Astrocyte (in vitro differentiated cells and primary cell): ENCODE data around the gene MIP. TPM values are rescaled to one million over a fixed set of nuclear protein-coding genes. Genes with fewer than 3 reads are reported as not detected.
"Not testable (repeated sequence)": the region's sequence is repeated elsewhere in the genome, so short reads cannot be mapped to it uniquely, and the experiment has no call there.

Experiments
- DNase-seq: peaks from one replicate; pipeline ENCODE4 v3.0.0-alpha.2; 2010; ENCODE audit warnings: low read depth
- FAIRE-seq: peaks from 2 replicates; lab custom pipeline; 2011; peaks lifted over from hg19 to GRCh38; lab: Jason Lieb, UNC
- H2AFZ ChIP-seq: 2 replicates; pipeline ENCODE4 v1.6.0; 2012; ENCODE audit warnings: low read depth, low read length, inconsistent platforms
- H3K27ac ChIP-seq: 2 replicates; pipeline ENCODE4 v1.5.1; 2011; ENCODE audit warnings: low read depth, low read length, inconsistent platforms
- H3K27me3 ChIP-seq: 2 replicates; pipeline ENCODE4 v1.6.0; 2011; ENCODE audit warnings: low read length, inconsistent platforms; ENCODE audit not compliant: insufficient read depth
- H3K36me3 ChIP-seq: 2 replicates; pipeline ENCODE4 v1.5.1; 2011; ENCODE audit warnings: low read length, inconsistent platforms; ENCODE audit not compliant: insufficient read depth
- H3K4me1 ChIP-seq: 2 replicates; pipeline ENCODE4 v1.5.1; 2011; ENCODE audit warnings: low read length, inconsistent platforms; ENCODE audit not compliant: insufficient read depth
- H3K4me2 ChIP-seq: 2 replicates; pipeline ENCODE4 v1.6.0; 2012; ENCODE audit warnings: low read length, inconsistent platforms
- H3K4me3 ChIP-seq: 2 replicates; pipeline ENCODE4 v1.5.1; 2011; ENCODE audit warnings: low read depth, mild to moderate bottlenecking, low read length, inconsistent platforms; ENCODE audit not compliant: insufficient read depth
- H3K79me2 ChIP-seq: 2 replicates; pipeline ENCODE4 v1.6.0; 2012; ENCODE audit warnings: mild to moderate bottlenecking, low read length, inconsistent platforms; ENCODE audit not compliant: insufficient read depth
- H3K9ac ChIP-seq: 2 replicates; pipeline ENCODE4 v1.6.0; 2012; ENCODE audit warnings: mild to moderate bottlenecking, low read length, inconsistent platforms
- H3K9me3 ChIP-seq: 2 replicates; pipeline ENCODE4 v1.5.1; 2012; ENCODE audit warnings: low read depth, mild to moderate bottlenecking, low read length, inconsistent platforms; ENCODE audit not compliant: insufficient read depth
- H4K20me1 ChIP-seq: 2 replicates; pipeline ENCODE4 v1.6.0; 2012; ENCODE audit warnings: low read length, inconsistent platforms; ENCODE audit not compliant: insufficient read depth
- H3K27ac Mint-ChIP-seq: one replicate; pipeline ENCODE4 v1.8.0; 2021; ENCODE audit warnings: mild to moderate bottlenecking, mixed read lengths; ENCODE audit not compliant: unreplicated experiment
- H3K27me3 Mint-ChIP-seq: one replicate; pipeline ENCODE4 v1.8.0; 2021; ENCODE audit warnings: low read depth, mixed read lengths; ENCODE audit not compliant: unreplicated experiment
- H3K36me3 Mint-ChIP-seq: one replicate; pipeline ENCODE4 v1.8.0; 2021; ENCODE audit warnings: low read depth, mixed read lengths; ENCODE audit not compliant: unreplicated experiment
- H3K4me1 Mint-ChIP-seq: one replicate; pipeline ENCODE4 v1.8.0; 2021; ENCODE audit warnings: low read depth, mixed read lengths; ENCODE audit not compliant: unreplicated experiment
- H3K4me3 Mint-ChIP-seq: one replicate; pipeline ENCODE4 v1.8.0; 2021; ENCODE audit warnings: mild to moderate bottlenecking, moderate library complexity, mixed read lengths; ENCODE audit not compliant: unreplicated experiment
- H3K9me3 Mint-ChIP-seq: one replicate; pipeline ENCODE4 v1.8.0; 2021; ENCODE audit warnings: mild to moderate bottlenecking, mixed read lengths; ENCODE audit not compliant: unreplicated experiment
- EZH2 ChIP-seq: IDR thresholded peaks from 2 replicates; pipeline ENCODE4 v1.6.1; 2012; ENCODE audit warnings: mild to moderate bottlenecking, low read length, inconsistent platforms; ENCODE audit not compliant: insufficient read depth
- total RNA-seq: library from RNA; stranded (reverse); gene quantifications from 2 replicates; pipeline ENCODE4 v1.2.1, GENCODE V29; 2021
- TF ChIP-seq, protein P1 (sequence below): IDR thresholded peaks from 2 replicates; pipeline ENCODE4 v1.5.1; 2011; ENCODE audit warnings: low read depth, mild to moderate bottlenecking, inconsistent platforms, low read length, moderate library complexity; ENCODE audit not compliant: insufficient read depth

The MIP gene
- total RNA-seq, 1 donor from 2014 or later: not detected

DNA sequence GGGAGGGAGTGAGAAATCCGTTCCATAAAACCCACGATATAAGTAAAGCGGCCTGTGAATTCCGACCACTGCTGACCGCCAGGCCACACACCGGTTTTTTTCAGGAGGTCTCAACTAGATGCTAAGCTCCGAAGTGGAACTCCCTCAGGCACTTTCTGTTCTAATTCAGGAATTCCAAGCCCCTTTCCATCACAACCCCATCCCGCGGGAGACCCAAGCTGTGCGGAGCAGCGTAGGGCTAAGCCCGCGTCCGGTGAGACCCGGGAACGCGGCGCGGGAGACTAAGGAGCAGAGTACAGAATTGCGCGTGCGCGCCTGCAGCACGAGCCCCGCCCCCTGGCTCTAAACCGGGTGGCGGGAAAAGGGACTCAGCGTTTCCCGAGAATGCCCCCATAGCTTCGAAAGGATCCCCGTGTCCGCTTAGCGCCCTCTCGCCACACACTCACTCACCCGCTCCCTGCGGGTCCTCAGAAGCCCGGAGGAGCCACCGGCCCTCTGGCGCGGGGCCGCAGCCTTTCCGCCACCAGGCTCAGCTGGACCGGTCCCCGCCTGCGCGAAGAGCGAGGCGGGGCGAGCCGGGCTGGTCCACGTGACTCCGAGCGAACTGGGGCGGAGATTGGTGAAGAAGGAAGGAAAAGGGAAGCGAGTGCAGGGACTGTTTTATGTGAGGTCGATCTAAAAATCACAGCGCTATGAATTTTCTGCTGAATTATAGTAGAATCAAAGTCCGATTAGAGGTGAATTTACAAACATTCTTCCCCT is 5.4 kb downstream of the MIP start, which contains the start of gene TIMELESS:
TIMELESS (minus strand) TSS at position 567 of the 762 bp plus-strand sequence. CDS start 15,256 bp downstream, outside the sequence.
- Histone ChIP-seq H2AFZ (peak within 1 kb of the TSS; percentile 91), H3K4me1 (peaks cover 4% of the 10 kb centered on the region), H3K36me3 (no peaks in the 10 kb centered on the region), H3K4me3 (peak within 1 kb of the TSS; percentile 84), H3K27me3 (no peaks in the 10 kb centered on the region), H3K4me2 (peak within 1 kb of the TSS; percentile 89), H3K9me3 (no peaks in the 10 kb centered on the region), H4K20me1 (no peaks in the 10 kb centered on the region), H3K79me2 (peaks cover 8% of the 10 kb centered on the region), H3K27ac (peak within 1 kb of the TSS; percentile 83), H3K9ac (peak within 1 kb of the TSS; percentile 89)
- Mint-ChIP-seq H3K4me3 (peak within 1 kb of the TSS; percentile 93), H3K9me3 (peaks cover 3% of the 10 kb centered on the region), H3K4me1 (peaks cover 4% of the 10 kb centered on the region), H3K27me3 (peaks cover 14% of the 10 kb centered on the region), H3K27ac (peak within 1 kb of the TSS; percentile 89), H3K36me3 (peaks cover 6% of the 10 kb centered on the region)
- FAIRE-seq (no peak), DNase-seq (peak; percentile 71)
- TF ChIP-seq, protein P1, sequence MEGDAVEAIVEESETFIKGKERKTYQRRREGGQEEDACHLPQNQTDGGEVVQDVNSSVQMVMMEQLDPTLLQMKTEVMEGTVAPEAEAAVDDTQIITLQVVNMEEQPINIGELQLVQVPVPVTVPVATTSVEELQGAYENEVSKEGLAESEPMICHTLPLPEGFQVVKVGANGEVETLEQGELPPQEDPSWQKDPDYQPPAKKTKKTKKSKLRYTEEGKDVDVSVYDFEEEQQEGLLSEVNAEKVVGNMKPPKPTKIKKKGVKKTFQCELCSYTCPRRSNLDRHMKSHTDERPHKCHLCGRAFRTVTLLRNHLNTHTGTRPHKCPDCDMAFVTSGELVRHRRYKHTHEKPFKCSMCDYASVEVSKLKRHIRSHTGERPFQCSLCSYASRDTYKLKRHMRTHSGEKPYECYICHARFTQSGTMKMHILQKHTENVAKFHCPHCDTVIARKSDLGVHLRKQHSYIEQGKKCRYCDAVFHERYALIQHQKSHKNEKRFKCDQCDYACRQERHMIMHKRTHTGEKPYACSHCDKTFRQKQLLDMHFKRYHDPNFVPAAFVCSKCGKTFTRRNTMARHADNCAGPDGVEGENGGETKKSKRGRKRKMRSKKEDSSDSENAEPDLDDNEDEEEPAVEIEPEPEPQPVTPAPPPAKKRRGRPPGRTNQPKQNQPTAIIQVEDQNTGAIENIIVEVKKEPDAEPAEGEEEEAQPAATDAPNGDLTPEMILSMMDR: no peak
- TF ChIP-seq EZH2: no peak

GRCh38 chr12:56443208-56443607 is 11.2 kb downstream of the MIP start:
- DNase-seq, H3K4me3 Mint-ChIP-seq, H3K36me3 Mint-ChIP-seq, FAIRE-seq, H3K4me3 ChIP-seq, H3K36me3 ChIP-seq, H3K4me1 Mint-ChIP-seq, H3K9me3 ChIP-seq, H3K9ac ChIP-seq, H3K27me3 Mint-ChIP-seq, H3K27ac ChIP-seq, H2AFZ ChIP-seq, H3K9me3 Mint-ChIP-seq, H3K4me2 ChIP-seq, H3K27me3 ChIP-seq, H4K20me1 ChIP-seq, H3K27ac Mint-ChIP-seq, H3K4me1 ChIP-seq: not testable (repeated sequence)
- H3K79me2 ChIP-seq: peaks cover 21% of the 10 kb centered on the region

- H2AFZ ChIP-seq: no peak overlapping the region
- H3K79me2 ChIP-seq: peaks cover 36% of the 10 kb centered on the region
- no peaks in the 10 kb centered on the region for H4K20me1 ChIP-seq
- no peak overlapping the region for H3K4me2 ChIP-seq
- Mint-ChIP-seq H3K9me3 (no peaks in the 10 kb centered on the region), H3K36me3 (peaks cover 2% of the 10 kb centered on the region), H3K27me3 (no peaks in the 10 kb centered on the region), H3K4me3 (no peak overlapping the region), H3K27ac (no peak overlapping the region), H3K4me1 (no peaks in the 10 kb centered on the region)
- H3K9me3 ChIP-seq: no peaks in the 10 kb centered on the region
- H3K4me1 ChIP-seq: no peaks in the 10 kb centered on the region
- DNase-seq (no peak), FAIRE-seq (no peak)
- H3K36me3 ChIP-seq: peaks cover 6% of the 10 kb centered on the region
- no peaks in the 10 kb centered on the region for H3K27me3 ChIP-seq
- no peak overlapping the region for H3K4me3 ChIP-seq
- H3K27ac ChIP-seq: no peak overlapping the region
- no peak for TF ChIP-seq EZH2
- TF ChIP-seq, protein P1: no peak
- no peak overlapping the region for H3K9ac ChIP-seq
Measured at GRCh38 chr12:56437430-56438176, 16.9 kb downstream of the MIP start.
